H7 (cell line): ENCODE measurements around the gene TLCD5. TPM values are rescaled to one million over a fixed set of nuclear protein-coding genes. Genes with fewer than 3 reads are reported as not detected.

Experiments
- DNase-seq: peaks from one replicate; pipeline ENCODE4 v3.0.0; 2012
- H3K27me3 ChIP-seq: 2 replicates; pipeline ENCODE4 v1.6.0; 2011; ENCODE audit warnings: mild to moderate bottlenecking, low read length; ENCODE audit not compliant: control insufficient read depth, insufficient read depth
- H3K36me3 ChIP-seq: replicated peaks from 2 replicates; pipeline ENCODE4 v1.5.1; 2011; ENCODE audit warnings: low read length; ENCODE audit not compliant: control insufficient read depth, insufficient read depth
- H3K4me3 ChIP-seq: 2 replicates; pipeline ENCODE4 v1.5.1; 2011; ENCODE audit warnings: low read depth, mild to moderate bottlenecking, control low read depth, low read length, moderate library complexity; ENCODE audit not compliant: insufficient read depth
- total RNA-seq: library from RNA; depleted of rRNA; stranded (reverse); fragments of >200 nt; shearing (Covaris generic); gene quantifications from 2 replicates; pipeline ENCODE4 v1.2.3, GENCODE V29; 2014

TLCD5 gene
- total RNA-seq, 1 experiment from 2014 or later = 14.3 TPM

DNA sequence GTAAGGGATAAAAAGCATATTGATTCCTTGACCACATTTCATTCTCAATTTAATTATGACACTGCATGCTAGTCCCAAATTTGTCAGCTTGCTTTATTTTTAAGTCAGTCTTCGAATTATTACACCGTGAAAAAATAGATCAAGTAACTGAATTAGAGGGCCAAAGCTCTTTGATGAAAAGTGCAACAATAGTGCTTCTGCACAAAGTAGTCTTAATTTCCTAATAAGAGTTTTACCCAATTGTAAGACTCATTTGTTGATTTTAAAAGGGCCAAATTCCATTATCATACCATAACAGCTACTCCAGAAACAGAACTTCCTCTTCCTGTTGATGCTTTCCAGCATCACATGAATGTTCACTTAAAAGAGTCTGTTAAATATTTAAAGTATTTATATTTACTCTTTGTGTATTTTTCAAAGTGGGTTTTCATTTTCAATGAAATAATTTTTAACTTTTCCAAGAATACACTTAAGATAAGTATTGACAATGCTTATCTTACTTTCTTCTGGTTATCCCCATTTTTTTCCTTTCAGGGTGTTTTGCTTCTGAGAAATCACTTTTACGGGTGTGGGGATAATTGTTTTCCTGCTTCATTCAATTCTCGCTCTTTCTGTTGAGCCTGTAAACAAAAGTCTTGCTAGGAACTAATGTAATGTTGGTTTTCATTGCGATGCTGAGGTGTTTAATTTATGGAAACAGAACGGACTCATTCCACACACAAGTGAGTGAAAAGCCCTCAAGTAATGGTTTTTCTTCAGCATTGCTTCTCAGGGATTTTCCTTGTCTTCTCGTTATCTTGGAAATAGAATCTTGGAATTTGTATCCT is 13.2 kb downstream of the TLCD5 start:
- Histone ChIP-seq H3K36me3 (no peaks in the 10 kb centered on the region), H3K4me3 (peak overlapping the region; percentile 89; the same call in 1 of the 2 replicates), H3K27me3 (no peaks in the 10 kb centered on the region)
- DNase-seq = no peak

DNA sequence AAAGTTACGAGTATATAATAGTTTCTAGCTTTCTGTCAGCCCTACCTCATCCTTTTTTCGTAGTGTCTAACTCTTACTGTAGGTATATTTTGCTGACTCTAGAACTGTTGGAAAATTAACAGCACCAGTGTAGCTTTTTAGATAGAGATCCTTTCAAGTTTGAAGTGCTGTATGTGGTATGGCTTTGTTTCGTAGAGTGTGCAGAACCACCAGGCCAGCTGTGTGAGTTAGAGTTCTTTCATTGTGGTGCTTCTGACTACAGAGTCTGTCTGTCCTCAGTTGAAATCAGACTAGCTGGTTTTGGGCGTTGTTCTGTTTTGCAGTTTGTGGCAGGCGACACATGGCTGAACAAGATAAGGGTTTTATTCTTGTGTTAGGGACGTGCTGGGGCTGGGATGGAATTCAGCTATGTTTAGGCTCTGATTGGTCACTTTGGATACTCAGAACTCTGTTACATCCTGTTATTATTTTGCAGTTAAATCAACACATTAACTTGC is 14.3 kb downstream of the TLCD5 start:
- H3K27me3 ChIP-seq = no peaks in the 10 kb centered on the region
- H3K4me3 ChIP-seq = no peak overlapping the region
- DNase-seq = no peak
- H3K36me3 ChIP-seq = no peaks in the 10 kb centered on the region

DNA sequence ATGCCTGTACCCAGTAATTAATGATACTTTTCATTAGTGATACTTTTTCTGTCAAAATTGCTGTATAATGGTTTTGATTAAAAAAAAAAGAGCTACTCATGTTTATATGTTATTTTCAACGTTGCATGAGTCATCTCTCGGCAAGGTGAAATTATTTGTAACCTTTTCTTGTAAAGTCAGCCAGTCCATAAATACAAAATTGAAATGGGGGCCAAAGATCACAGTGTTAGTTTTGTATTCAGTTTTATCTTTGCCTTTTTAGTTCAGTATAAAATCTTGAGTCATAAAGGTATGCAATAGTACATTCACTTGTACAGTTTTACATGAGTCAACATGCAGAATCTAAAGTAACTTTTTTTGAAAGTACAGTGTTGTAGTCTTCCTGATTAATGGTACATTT is 15.4 kb downstream of the TLCD5 start:
- no peak overlapping the region for H3K4me3 ChIP-seq
- no peak for DNase-seq

DNA sequence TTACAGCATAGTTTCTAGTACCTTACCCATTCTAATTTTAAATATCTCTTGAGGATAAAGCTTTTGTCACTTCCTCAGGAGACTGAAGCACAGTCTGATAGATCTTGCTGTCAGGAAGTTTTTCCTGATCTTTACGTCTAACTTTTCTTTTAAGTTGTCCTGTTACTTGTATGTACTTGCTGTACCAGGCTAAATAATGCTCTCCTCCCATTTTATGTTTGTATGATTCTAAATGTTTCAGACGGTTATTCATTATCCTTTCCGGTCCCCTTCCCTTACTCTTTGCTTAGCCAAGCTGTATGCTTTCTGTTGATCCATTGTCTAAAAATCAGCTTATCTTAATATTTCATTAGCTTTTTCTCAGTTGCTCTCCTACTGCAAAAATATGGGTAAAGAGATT is 17.1 kb downstream of the TLCD5 start:
- Histone ChIP-seq H3K4me3 (no peak overlapping the region), H3K27me3 (no peaks in the 10 kb centered on the region), H3K36me3 (no peaks in the 10 kb centered on the region)
- no peak for DNase-seq

More for the DNA sequence above, 15.4 kb downstream of the TLCD5 start:
- Histone ChIP-seq H3K27me3 (no peaks in the 10 kb centered on the region), H3K36me3 (no peaks in the 10 kb centered on the region)

DNA sequence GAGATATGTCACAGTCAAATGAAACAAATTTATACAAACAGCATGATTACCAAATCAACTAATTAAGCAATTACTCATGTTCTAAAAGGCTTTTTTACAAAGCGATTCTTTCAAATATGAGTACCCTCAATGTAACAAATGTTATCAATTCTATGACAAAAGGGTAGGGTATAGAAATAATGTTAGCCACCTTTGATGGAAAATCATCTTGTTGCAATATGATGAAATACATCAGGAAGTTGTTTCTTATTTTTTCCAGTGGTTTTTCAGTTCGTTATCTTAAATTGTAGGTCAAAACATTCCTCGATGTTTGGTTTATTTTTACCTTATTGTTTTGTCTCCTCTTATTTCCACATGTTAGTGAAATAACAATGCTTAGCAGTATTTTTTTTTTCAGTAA is 17.6 kb downstream of the TLCD5 start:
- H3K36me3 ChIP-seq = no peaks in the 10 kb centered on the region
- H3K27me3 ChIP-seq = no peaks in the 10 kb centered on the region
- no peak for DNase-seq
- no peak overlapping the region for H3K4me3 ChIP-seq

DNA sequence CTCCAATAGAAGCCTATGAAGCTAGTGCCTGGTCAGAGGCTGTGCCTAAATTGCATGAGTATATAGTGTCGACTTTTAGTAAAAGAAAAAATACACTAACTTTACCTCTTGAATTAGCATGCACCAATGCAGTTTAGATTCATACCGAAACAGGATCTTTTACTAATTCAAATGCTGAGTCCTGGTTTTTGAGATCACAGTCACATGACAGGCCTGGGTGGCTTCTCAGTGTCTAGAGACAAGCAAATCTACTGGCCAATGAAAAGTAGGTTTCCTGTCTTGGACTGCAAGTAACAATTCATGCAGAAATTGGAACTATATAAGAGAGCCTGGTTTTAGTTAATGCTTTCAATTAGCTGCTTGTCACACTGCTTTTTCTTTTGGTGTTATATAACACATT is 18.3 kb downstream of the TLCD5 start:
- no peak for DNase-seq
- no peaks in the 10 kb centered on the region for H3K36me3 ChIP-seq
- H3K4me3 ChIP-seq = no peak overlapping the region
- H3K27me3 ChIP-seq = no peaks in the 10 kb centered on the region

DNA sequence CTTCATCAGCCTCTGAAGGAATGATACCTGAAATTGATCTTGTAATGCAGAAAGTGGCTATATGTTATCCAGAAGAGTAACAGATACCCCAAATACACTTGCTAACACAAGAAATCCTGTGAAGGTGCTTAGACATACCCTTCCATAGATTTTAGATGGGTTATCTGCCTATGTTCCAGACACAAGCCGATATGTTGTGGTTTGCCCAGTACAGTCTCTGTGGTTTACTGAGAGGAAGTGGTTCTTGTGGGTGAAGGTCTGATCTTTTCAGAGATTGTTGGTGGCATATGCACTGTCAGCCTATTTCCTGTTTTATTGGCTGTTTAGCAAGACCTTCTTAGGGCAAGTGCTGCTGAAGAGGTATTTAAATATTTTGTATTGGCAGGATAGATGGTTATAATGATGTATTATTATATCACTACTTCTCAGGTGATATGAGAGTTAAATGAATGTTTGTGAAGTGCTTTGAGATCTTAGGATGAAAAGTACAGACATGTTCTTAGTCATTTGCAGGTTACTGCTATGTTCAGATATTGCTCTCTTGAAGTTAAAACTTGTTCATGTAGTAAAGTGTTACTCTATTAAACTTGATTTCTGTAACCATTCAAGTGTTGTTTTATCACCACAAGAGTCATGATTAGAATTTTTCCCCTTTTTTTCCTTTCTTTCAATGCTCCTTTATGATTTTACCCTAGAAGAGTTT is 19.4 kb downstream of the TLCD5 start:
- H3K36me3 ChIP-seq = no peaks in the 10 kb centered on the region
- no peak overlapping the region for H3K4me3 ChIP-seq
- H3K27me3 ChIP-seq = no peaks in the 10 kb centered on the region
- DNase-seq = no peak

DNA sequence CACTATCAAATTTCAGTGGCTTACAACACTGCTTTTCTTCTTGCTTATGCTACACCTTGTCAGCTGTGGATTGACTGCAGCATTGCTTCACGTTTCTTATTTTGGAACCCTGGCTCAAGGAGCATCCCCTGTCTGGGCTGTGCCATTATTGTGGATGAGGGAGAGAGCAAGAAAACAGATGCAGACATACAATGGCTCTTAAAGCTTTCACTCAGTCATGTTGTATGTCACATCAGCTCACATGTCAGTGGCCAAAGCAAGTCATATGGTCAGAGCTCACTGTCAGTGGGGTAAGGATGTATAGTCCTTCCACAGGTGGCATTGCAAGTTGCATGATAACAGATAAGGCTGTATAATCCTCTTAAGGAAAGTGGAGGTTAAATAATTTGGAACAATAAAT is 21.1 kb downstream of the TLCD5 start:
- Histone ChIP-seq H3K27me3 (no peaks in the 10 kb centered on the region), H3K36me3 (no peaks in the 10 kb centered on the region), H3K4me3 (no peak overlapping the region)
- no peak for DNase-seq

DNA sequence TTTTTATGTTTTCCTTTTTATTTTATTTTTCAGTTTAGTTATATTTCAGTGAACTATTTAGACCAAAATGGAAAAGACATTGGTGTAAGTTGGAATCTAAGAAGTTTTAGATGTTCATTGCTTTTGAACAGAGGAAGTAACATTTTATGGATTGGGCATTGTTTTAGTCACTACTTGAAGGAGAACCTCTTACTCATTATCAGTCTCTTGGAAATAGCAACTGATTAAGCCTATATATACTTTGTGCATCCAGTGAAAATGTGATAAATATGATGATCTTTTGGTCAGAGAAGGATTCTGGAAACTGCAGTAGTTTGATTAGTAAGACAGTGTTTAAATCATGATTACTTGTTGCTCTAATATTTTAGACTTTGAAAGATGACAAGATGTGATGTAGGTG is 25.5 kb downstream of the TLCD5 start:
- Histone ChIP-seq H3K27me3 (no peaks in the 10 kb centered on the region), H3K36me3 (no peaks in the 10 kb centered on the region), H3K4me3 (no peak overlapping the region)
- no peak for DNase-seq

DNA sequence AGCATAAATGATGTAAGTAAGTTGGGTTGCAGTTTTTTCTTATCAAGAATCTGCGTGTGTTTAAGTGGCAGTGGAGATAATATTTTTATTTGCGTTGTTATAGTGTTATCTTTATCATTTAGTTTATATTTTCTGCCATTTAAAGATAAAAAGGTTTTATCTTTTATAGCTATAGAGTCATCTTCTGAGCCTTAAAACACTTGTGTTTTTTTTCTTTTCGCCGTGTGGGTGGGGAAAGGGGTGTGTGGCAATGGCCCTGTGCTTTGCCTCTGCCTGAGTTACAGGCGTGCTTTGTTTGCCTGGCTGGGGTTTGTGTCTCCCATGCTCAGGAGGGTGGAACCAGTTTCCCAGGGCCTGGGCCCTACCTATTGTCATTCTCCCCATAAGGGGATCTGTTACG is 27.3 kb downstream of the TLCD5 start:
- Histone ChIP-seq H3K27me3 (no peaks in the 10 kb centered on the region), H3K4me3 (no peak overlapping the region), H3K36me3 (no peaks in the 10 kb centered on the region)
- no peak for DNase-seq

DNA sequence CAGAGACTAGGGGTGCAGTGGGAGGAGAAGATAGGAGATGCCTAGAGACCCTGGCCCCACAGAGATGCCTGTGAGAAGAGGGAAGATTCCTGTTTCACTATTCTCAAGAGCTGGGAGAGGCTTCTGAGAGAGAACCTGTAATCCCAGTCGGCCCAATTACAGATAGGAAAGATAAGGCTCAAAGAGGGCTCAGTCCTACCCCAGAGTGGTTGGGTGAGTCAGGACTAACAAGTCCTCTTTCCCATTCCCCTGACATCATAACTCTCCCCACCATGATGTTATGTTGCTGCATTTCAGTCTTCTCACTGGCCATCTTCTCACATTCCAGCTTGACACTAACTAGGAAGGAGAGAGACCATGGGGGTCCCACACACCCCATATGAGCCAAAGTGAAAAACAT is 29.0 kb downstream of the TLCD5 start:
- DNase-seq = no peak
- Histone ChIP-seq H3K36me3 (no peaks in the 10 kb centered on the region), H3K27me3 (no peaks in the 10 kb centered on the region), H3K4me3 (no peak overlapping the region)

DNA sequence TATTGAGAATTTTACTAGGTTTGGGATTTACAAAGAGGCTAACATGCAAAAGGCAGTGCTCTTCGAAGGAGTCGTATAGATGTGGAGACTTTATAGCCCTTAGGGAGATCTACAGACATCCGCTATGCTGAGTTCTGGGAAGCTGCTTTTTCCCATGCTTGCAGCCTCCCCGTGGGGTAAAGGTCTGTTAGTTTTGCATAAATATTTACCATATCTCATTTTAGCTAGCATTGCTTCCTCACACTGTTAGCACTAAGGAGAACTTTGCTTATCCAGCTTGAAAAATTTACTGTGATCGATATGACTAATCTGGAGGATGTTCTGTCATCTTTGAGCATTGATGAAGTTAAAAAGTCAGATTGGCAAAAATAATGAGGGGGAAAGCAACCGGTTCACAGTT is 29.7 kb downstream of the TLCD5 start:
- Histone ChIP-seq H3K27me3 (no peaks in the 10 kb centered on the region), H3K36me3 (no peaks in the 10 kb centered on the region), H3K4me3 (no peak overlapping the region)
- DNase-seq = no peak

DNA sequence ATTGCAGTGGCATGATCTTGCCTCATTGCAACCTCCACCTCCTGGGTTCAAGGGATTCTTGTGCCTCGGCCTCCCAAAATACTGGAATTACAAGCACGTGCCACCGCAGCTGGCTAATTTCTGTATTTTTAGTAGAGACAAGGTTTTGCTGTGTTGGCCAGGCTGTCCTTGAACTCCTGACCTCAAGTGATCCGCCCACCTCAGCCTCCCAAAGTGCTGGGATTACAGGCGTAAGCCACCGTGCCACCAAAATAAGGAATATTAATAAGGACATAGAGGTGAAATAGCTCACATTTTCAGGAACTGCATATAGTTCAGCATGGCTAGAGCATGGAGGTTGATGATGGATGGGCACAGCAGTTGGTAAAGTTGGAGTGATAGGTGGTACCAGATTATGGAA is 32.5 kb downstream of the TLCD5 start:
- Histone ChIP-seq H3K27me3 (no peaks in the 10 kb centered on the region), H3K36me3 (no peaks in the 10 kb centered on the region), H3K4me3 (no peak overlapping the region)
- no peak for DNase-seq

DNA sequence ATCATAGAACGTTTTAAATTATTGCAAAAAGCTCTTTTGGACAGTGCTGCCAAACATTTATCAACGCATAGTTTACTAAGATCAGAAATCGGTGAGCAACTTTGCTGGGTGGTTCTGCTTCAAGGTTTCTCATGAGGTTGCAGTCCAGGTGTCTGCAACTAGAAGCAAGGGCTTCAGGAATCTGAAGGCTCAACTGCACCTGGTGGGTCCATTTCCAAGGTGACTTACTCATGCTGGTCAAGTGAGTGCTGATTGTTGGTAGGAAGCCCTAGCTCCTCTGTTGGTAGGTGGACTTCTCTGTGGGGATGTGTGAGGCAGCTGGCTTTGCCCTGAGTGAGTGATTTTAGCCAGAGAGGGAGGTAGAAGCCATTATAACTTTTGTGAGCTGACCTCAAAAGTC is 33.6 kb downstream of the TLCD5 start:
- no peak for DNase-seq
- Histone ChIP-seq H3K36me3 (no peaks in the 10 kb centered on the region), H3K4me3 (no peak overlapping the region), H3K27me3 (no peaks in the 10 kb centered on the region)

DNA sequence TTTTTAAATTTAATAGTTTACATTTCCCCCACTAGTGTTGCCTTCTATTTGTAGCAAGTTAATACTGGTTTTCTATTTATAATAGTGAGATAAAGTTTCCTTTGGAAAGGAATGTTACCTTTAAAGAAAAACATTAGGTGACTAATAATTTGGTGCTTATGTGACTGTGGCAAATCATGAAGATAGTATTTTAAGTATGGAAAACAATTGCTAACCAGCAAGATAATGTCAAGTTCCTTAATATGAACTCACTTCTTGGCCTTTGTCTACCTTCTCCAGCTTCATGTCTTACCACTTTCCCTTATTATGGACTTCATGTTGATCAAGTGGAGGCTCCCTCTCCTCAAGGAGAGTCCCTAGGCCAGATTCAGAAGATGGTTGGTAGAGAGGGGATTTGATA is 38.3 kb downstream of the TLCD5 start:
- Histone ChIP-seq H3K36me3 (no peaks in the 10 kb centered on the region), H3K4me3 (no peak overlapping the region), H3K27me3 (no peaks in the 10 kb centered on the region)
- no peak for DNase-seq
